GM18868 (cell line): ENCODE data around the gene TBCK.

Experiments
- ATAC-seq: cut with Tn5 transposase; IDR thresholded peaks from one replicate; pipeline ENCODE4 v1.9.1; 2021; ENCODE audit warnings: mild to moderate bottlenecking, moderate library complexity; ENCODE audit not compliant: unreplicated experiment

TBCK gene

GRCh38 chr4:106315968-106316772 lies at the start of gene TBCK, which contains the start of gene AIMP1:
Gene TBCK, minus strand, starts transcription at chr4:106316209. Its CDS starts 7,249 bp downstream, at chr4:106308960.
Gene AIMP1, plus strand, starts transcription at chr4:106316550. Its CDS starts 8,460 bp downstream, at chr4:106325010.
- ATAC-seq = peak; percentile 85

DNA sequence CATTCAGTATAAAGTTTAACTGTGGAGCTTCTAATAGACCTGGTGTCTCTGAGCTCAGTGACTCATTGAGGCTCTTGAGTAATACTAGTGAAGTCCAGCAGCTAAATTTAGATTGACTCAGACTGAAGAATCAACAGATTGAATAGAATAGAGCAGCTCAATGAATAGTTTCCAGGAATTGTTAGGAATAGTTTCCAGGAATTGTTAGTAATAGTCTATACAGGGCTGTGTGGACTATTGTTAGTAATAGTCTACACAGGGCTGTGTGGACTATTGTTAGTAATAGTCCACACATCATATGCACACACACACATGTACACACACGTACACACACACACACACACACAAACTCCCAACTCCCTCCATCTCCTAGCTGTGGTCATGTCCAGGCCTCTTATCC lies 49.6 kb upstream of the TBCK start:
- no peak for ATAC-seq

DNA sequence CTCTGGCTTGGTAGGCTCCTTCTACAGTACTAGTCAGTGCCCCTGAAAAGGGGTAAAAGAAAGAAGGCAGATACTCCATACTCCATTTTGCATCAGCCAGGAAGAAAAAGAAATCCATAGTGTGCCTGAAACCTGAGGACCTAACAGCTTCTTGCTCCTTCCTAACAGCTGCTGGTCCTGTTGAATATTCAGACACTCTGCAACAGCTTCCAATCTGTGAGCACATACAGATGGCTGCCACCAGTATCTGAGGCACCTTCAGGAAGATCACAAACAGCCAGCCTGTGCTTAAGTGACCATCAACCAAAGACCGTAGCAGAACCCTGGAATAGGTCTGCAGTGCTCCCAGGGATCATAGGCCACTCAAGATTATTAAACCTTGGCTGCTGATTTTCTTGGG lies 48.3 kb upstream of the TBCK start:
- ATAC-seq = no peak

GRCh38 chr4:106362086-106362825 lies 46.2 kb upstream of the TBCK start:
- no peak for ATAC-seq

GRCh38 chr4:106358899-106359298 lies 42.9 kb upstream of the TBCK start:
- no peak for ATAC-seq

GRCh38 chr4:106355193-106355592 lies 39.2 kb upstream of the TBCK start:
- no peak for ATAC-seq

- ATAC-seq = no peak
Measured at GRCh38 chr4:106353786-106354185, 37.8 kb upstream of the TBCK start.

GRCh38 chr4:106351016-106351415 lies 35.0 kb upstream of the TBCK start:
- ATAC-seq = no peak

DNA sequence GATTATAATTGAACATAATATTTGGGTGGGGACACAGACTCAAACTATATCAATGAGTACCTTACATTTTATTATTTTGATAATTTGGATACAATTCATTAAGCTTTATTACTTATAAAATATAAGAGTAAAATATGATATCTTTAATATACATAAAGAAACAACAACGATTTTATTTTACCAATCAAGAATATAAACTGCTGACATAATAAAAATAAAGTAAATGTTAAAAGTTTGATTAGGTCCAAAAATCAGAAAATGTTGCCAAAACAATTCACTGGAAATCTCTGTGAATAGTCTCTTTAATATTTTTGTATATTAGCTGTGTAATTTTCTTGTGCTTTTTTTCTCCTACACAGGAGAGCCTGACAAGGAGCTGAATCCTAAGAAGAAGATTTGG lies 31.2 kb upstream of the TBCK start:
- ATAC-seq = no peak

DNA sequence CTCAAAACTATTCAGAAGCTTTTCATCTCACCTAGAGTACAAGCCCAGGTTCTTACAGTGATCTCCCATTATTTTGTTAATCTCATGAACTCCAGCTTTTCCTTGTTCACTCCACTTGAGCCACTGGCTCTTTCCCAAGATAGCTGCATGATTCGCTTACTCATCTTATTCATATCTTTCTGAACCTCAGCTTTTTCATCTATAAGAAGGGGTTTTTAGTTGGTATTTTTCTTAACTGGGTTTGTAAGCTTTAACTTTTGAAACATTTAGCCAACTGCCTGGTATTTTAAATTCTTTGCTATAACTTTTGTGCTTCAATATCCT lies 28.6 kb upstream of the TBCK start:
- ATAC-seq = no peak

DNA sequence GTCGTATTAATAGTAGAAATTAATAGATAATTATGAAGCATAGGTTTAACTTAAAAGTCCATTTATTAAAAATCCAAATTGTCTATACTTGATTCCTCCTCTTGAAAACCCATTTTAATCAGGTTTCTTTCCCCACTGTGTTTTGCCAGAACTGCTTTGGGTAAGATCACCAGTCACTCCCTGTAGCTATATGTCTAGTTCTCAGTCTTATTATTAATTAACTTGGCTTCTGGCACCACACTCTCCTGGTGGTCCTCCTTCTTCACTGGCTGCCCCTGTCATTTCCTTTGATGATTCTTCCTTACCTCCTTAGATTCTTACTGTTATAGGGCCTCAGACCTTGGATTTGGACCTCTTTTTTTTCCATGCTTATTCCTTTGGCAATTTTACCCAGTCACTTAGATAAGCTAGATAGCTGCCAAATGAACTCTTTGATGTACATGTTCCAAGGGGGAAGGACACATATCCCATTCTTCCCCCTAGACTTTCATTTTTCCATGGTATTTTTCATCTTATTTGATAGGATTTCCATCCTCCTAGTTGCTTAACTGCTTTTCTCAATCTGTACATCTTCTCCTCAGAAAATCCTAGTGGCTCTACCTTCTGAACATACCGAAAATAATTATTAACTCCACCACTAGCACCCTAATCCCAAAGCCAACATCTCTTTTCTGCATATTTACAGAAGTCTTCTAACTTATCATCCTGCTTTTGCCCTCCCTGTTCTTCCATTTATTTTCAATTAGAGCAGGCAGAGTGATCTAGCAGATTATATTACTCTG lies 28.0 kb upstream of the TBCK start:
- ATAC-seq = no peak

GRCh38 chr4:106340774-106341173 lies 24.8 kb upstream of the TBCK start:
- no peak for ATAC-seq

DNA sequence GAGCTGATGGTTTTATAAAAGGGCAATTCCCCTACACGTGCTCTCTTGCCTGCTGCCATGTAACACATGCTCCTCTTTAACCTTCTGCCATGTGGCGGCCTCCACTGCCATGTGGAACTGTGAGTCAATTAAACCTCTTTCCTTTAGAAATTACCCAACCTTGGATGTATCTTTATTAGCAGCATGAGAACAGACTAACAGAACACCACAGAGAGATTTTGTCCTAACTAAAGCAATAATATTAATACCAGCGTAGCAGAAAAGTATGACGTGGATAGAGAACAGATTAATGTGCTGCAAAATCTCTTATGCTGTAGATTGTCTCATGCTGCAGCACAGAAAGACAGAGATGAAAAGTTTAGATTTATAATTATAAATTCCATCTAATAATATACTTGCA lies 23.4 kb upstream of the TBCK start:
- no peak for ATAC-seq

- no peak for ATAC-seq
Measured at GRCh38 chr4:106338671-106339070, 22.7 kb upstream of the TBCK start.

GRCh38 chr4:106337916-106338315 lies 21.9 kb upstream of the TBCK start:
- no peak for ATAC-seq

- ATAC-seq = no peak
Measured at GRCh38 chr4:106336618-106337017, 20.6 kb upstream of the TBCK start.

DNA sequence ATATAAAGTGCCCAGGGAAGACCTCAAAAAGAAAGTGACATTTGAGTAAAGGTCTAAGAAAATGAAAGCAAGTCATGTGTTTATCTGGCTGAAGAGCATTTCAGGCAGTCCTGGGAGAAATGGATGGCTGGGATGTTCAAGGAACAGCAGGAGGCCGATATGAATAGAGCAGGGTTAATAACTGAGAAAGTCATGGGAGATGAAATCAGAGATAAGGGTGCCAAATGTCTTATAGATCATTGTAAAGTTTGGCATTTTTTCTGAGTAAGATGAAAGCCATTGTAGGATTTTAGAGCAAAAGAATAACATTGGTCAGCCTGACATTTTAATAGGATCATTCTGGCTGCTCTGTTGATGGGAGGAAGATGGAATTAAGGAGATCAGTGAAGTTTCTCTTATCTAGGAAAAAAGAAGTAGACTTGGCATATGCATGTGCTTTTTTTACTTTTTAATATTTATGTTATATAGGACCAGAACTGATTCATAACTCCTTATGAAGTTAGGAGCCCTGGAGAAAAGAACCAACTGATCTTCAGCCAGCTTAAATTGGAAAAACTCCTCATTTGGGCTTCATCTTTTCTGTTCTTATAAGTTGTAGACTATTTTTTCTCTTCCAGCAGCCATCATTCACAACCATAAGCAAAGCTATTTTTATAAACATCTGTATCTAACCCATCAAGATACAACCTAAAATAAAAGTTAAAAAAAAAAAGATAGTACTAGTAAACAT lies 18.9 kb upstream of the TBCK start:
- no peak for ATAC-seq

DNA sequence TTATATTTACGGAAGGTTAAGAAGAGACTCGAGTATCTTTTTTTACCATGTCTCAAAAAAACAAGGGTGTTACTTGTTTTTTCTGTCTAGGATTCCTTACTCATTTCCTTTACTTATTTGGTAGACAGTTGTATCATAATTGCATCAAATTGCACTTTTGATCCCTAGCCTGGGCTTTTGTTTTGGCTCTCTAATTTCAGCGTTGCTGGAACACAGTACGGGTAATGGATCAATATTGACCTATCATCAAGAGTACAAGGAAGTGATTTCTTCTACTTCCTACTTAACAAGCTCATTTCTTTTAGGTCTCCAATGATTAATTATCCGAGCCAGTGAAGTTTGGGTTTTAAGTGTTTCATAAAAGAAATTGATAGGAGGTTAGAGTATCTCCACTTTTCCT lies 17.2 kb upstream of the TBCK start:
- no peak for ATAC-seq

DNA sequence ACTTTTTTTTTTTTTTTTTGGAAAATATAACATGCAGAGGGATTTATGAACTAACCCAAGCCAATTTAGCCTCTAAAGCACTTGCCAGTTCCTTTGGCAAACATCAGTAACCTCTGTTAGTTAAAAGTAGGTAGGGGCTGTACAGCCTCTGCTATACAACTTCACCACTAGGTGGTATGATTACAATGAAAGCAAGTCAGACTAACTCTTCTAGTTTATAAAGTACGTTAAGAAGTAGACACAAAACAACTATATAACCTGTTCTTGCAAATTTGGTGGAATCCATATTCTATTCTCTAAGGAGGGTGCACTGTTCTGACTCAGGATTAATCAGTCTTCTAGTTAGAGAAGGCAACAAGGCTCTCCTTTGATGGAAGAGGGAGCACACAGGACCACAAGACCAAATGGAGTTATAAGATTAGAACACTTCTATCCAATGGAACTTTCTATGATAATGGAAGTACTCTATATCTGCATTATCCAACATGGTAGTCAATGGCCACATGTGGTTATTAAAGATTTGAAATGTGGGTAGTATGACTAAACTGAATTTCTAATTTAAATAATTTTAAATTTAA lies 13.1 kb upstream of the TBCK start:
- peak; percentile 96 for ATAC-seq

- no peak for ATAC-seq
Measured at GRCh38 chr4:106325800-106326199, 9.8 kb upstream of the TBCK start.

DNA sequence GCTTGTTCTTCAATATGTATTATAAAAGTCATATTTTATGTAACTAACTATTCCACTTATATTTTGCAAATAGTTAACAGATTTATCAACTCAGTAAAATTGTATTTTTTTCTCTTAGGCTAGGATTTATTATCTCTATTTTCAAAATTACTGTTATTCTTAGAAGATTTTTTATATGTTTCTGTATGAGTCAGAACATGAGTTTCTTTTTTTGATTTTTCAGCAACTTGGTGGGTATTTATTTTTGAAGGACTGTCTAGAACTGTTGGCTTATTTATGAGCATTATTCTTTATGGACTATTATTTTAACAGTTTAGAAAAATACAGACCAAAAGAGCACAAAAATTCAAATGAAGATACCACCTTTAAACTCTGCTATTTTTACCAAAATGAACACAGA lies 7.1 kb upstream of the TBCK start:
- no peak for ATAC-seq
